DMS53 treated with DMSO at 0.1 percent for 48 hours (cell line): ENCODE data around the gene LDLRAP1.

Experiments used
- DNase-seq: peaks from one replicate; lab custom pipeline; 2025; ENCODE audit not compliant: unreplicated experiment; lab: John Stamatoyannopoulos, UW

Gene LDLRAP1

DNA sequence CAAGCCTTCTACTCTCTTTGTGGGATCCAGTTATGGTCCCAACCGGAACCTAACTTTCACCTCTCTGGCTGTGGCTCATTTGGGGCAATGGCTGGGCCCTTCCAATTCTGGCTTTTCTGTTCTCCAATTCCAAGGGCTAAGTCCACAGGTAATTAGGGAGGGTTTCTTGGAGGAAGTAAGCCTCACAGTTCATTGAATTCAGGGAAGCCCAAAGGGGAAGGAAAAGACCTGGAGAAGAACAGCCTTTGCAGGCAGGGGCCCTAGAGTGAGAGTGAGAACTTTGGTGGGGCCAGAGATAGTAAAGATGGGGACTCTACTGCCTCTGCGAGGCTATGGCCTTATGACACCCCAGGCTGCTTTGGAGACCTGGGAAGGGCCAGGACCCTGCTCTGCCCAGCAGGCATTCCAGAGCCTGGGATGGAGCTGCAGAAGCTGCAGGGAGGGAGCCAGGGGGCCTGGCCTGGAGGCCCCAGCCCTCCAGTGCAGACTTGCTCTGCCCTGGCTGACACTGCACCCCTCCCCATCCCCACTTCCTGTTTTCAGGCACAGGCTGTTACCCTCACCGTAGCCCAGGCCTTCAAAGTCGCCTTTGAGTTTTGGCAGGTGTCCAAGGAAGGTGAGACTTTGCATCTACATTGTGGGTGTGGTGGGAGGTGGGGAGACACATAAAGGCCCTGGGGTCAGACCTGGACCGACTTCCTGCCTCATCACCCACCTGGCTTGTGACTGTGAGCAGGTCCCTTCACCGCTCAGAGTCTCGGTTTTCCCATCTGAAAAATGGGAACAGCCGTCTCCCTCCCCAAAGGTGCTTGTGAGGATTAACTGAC, 18.9 kb downstream of the LDLRAP1 start:
- DNase-seq = no peak

DNA sequence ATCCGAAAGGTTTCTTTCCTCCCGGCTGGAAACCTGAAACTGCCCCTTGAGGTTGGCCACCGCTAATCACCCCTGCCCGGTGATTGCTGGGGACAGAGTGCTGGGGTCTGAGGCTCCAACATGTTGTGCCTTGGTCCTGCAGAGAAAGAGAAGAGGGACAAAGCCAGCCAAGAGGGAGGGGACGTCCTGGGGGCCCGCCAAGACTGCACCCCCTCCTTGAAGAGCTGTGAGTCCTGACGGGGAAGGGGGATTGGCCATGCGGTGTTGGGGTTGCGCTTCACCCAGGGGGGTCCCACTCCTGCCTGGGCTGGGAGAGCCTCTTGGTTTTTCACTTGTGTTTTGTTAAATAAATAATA, 19.5 kb downstream of the LDLRAP1 start:
- DNase-seq = no peak

DNA sequence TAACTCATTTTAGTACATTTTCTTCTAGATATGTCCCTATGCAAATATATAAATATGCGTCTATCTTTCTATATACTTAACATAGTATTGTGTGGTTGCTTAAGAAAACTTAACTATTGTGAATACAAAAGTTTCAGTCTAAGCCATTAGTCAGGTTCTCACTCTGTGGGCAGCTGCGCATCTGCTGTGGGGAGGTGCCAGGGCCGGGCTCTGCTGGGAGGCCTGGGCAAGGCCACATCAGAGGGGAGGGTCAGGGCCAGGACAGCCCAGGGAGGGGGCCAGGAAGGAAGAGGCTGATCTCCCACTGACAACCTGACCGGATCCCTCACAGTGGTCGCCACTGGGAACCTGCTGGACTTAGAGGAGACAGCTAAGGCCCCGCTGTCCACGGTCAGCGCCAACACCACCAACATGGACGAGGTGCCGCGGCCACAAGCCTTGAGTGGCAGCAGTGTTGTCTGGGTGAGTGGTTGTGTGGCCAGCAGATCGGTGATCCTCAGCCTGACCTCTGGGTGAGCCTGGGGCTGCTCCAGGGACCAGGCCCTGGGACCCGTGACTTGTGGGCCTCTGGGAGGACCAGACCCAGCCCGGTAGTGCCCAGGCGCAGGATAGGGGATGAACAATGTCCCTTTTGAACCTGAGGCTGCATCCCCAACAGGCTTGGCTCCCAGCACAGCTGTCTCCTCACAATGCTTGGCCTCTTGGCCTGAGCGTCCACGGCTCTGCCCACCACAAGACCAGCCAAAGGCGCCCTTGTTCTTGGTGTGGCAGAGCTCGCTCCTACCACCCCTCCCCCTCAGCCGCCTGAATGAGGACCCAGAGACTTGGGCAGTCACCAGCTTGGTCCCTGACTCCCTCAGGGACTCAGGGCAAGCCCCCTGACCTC, 20.2 kb downstream of the LDLRAP1 start:
- no peak for DNase-seq

DNA sequence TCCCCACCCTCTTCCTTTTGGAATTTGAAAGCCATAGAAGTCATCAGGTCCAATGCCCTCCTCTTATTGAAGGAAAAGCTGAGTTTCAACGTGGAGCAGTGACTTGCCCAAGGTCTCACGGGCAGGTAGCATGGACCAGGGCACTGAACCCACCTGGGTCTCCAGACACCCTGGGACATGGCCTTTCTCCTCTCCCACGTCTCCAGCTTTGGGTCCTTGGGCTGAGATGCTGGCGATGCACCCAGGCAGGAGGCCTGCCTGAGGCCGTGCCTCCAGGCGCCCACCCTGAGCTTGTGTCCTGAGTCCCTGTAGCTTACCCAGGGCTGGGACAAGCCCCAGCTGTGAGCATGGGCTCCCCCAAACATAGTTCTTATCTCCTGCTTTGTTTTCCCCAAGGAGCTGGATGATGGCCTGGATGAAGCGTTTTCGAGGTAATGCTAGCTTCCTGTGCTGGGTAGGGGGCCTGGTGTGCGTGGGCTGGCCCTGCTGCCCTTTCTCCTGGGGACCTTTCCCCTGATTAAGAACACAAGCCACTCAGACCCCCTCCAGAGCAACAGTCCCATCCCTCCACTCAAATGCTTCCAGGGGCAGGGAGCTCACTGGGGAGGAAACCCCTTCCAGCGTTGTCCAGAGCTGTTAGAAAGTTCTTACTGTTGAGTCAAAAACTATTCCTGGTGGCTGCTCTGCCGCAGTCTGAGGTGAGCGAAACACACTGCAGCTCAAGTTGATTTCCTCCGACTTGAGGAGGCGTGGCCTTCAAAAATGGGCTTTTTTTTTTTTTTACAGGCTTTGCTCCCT, 21.6 kb downstream of the LDLRAP1 start:
- DNase-seq = no peak

- DNase-seq = no peak
These were observed 22.2 kb downstream of the LDLRAP1 start for GRCh38 chr1:25565626-25566025.

GRCh38 chr1:25566176-25566729, 22.8 kb downstream of the LDLRAP1 start:
- DNase-seq = no peak

DNA sequence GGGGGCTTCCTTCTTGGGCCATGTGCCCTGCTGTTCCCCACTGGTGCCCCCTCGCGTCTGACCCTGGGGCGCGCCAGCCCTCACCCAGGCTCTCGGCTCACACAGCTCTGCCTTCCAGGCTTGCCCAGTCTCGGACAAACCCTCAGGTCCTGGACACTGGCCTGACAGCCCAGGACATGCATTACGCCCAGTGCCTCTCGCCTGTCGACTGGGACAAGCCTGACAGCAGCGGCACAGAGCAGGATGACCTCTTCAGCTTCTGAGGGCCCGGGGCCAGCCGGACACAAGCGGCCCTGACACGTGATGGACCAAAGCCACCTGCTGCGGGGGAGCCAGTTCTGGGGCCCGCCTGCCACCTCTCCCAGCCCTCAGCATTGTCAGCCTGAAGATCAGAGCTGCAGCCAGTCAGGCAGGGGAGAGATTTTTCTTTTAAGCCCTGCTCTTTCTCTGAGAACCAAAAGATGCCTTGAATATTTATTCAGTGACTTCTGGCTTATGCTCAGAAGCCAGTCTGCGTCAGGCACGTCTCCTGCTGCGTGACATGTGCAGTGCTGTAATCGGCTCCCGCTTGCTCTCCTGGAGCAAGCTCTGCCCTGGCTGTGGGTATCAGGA, 23.4 kb downstream of the LDLRAP1 start:
- no peak for DNase-seq

DNA sequence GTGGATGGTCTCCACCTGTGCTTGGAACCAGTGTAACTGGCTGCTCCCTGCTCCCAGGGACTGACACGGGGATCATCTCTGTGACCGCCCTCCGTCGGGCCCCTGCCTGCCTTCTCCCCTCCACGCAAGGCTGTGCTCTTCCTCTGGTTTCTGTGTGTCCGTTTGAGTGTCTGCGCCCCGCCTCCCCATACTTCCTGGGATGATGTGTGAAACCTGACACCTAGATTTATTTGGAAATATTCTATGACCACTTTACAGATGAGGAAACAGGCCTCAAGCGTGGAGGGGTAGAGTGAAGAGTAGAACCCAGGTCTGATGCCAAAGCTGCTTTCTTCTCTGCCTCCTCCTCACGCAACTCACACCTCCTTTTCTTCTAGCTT, 24.3 kb downstream of the LDLRAP1 start:
- DNase-seq = no peak

DNA sequence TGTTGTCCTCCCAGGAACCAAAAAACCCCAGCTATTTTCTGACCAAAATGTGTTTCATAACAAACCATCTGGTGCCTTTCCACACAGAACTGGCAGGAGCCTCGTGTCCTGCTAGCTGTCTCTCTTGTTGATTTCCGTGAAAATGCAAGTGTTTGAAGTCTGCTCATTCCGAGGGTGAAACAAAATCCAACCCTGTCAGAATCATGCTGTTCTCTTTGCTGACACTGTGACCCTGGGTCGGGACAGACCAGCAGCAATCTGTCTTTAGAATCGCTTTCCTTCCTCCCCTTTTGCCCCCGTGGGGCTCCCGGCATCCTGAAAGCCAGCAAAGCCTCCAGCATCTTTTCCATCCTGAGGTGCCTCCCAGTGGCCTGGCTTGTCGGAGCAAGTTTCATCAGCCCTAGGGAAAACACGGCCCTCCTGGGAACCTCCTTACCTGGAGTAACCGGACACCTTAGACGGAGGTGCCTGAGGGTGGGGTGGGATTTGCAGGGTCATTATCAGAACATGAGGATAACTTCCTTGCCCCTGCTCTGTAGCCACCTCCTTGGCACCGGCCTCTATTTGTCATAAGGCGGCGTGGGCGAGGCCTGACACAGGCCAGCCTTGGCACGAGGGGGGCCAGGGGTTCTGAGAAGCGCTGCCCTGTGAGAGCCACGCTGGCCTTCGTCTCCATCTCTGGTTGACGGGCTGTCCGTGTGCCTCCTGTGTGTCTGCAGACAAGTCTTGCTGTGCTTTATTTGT, 24.9 kb downstream of the LDLRAP1 start:
- no peak for DNase-seq

DNA sequence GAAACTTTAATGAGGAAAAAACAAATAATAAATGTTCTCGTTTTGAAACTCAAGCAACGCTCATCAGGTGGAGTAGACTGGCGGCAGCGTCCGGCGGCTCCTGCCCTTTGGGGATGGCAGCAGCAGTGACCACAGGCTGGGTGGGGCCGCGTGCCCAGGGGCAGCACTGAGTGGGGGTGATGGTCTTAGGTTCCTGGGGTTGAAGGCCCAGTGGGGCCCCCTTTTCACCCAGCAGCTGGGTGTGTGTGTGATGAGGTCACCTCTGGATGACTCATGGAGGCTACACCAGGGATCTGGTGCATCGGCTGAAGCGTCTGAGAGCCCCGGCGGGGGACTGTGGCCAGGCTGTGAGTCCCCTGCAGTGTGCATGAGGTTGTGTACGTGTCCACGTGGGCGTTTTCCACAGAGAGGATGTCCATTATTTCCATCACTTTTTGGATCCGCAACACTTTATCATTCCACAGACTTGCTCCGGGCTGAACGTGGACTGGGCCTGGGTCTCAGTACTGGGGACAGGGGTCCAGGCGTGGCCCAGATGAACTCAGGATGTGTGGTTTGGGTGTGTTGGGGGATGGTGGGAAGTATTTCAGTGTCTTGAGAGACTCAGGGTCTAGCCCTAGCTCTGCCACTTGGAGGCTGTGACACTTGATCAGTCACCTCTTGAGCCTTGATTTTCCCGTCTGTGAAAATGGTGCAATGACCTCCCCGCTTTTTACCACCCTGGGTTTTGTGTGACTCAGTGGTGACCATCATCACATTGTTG, 25.6 kb downstream of the LDLRAP1 start:
- no peak for DNase-seq

DNA sequence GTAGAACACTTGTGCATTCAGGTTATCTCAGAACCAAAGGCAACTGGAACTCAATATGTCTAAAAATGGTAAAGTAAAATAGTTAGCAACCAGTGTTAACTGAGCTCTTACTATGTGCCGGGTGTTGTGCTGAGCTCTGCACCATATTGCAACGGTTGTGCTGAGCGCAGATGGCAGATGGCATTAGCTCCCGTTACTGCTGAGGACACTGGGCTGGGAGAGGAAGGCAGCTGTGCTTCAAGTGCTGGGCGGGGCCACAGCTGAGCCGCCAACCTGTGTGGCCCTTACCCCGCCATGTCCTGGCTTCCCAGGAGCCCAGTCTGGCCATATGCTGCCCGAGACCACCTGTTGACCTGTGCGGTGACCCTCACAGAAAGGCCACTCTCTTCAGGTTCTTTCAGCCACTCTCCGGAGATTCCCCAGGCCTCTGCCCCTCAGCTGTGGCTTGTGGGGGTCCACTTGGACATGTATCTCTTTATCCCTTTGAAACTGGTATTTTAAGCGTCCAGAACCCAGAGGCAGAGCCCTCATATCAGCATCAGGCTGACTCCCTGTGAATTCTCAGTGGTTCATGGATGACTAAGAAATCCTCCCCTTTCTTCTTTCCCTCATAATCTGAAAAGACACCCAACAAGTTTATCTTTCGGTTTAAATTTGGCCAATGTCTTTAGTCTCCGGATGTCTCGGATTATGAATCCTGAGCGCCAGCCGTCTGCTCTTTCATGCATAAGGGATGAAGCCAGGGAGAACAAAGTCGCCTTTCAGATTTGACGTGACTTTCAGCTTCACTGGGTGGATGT, 26.4 kb downstream of the LDLRAP1 start:
- DNase-seq = peak; percentile 10

GRCh38 chr1:25570798-25571521, 27.6 kb downstream of the LDLRAP1 start:
- DNase-seq = no peak

GRCh38 chr1:25571522-25571970, 28.1 kb downstream of the LDLRAP1 start:
- DNase-seq = no peak

DNA sequence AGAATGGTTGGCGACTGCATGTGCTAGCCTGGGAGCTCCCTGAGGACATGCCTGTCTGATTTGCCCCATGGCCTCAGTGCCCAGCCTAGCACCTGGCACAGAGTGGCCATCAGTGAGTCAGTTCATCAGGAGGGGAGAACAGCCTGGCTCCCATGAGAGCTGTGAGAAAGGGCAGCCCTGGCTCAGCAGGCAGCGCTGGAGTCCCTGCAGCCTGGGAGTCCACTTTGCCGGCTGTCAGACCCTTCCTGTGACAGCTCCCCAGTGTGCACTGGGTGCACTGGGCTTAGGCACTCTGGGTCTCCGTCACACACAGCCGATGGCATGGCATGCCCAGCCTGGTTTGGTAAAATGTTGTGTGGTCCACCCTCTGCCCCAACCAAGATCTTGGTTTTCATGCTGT, 28.7 kb downstream of the LDLRAP1 start:
- no peak for DNase-seq

DNA sequence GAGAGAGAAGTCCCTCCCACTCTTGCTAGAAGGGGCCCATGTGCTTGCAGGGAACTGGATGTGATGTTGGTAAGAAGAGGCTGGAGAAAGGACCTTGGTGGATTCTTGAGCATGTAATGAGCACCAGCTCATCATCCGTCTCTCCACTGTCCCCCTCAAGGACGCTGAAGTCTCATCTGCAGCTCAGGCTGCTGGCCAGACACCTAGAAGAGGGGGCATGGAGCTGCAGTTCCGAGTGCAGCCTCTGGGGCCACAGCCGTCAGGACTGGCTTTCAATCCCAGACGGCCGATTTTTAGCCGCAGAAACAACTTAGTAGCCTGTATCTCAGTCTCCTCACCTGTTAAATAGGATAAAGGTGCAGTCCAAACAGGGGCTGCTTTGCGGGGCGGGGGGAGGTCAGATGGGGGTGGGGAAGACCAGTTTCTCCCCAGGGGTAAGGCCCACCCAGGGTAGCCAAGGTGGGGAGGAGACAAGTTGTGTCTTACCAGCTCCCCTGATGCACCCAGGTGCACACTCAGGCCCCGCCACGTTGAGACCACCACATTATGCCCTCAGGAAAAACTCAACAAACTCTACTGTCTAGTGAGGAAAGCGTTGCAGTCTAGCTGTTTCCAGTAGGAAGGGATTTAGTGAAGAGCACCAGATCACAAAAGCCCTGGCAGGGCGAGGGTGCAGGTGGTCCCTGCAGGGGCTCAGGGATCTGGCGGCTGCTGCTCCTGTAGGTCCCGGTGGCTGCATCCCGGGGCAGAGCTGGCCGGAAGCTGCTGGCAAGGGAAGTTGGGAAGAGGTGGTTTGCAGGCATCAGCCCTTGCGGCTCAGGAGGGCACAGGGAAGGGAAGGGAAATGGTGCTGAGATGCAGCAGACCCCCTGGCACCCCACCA, 29.5 kb downstream of the LDLRAP1 start:
- peak; percentile 51 for DNase-seq

DNA sequence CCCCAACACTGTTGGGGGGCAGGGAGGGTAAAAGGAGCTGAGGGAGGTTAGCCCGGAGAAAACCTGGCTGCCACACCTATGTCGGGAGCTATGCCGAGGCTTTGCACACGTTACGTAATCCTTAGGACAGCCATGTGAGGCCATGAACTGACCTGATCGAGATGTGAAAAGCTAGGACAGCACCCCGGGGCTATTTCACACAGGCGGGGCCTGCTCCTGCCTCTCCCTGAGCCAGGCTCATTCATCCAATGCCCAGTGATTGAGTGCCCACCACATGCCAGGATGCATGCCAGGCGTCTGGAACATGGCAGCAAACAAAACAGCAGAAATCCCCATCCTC, 30.2 kb downstream of the LDLRAP1 start:
- no peak for DNase-seq

DNA sequence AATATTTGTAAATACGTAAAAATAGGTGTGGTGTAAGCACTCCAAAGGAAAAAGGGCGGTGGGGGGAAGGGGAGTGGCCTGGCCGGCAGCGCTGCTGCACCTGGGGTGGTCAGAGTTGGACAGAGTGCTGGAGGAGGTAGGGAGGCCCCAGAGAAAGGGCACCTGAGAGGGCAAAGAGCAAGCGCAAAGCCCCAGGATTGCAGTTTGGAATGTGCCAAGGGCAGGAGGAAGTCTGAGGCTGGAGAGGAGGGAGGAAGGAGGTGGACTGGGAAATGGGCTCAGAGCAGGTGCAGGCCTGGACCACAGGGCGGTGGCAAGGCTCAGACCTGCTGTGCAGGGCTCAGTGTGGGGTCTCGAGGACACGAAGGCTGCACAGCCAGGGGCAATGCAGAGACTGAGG, 30.6 kb downstream of the LDLRAP1 start:
- no peak for DNase-seq
